HepG2 (cell line): ENCODE results near the gene RILPL1. TPM values are rescaled to one million over a fixed set of nuclear protein-coding genes. Genes with fewer than 3 reads are reported as not detected.

Experiments
- AGO2 ChIP-seq: fragments of 200-400 bp; formaldehyde crosslinking; optimal IDR thresholded peaks from 2 replicates; pipeline ENCODE3; 2017; ENCODE audit warnings: mild to moderate bottlenecking, low read depth, low read length, moderate library complexity
- DNMT1 ChIP-seq: sonication (generic); formaldehyde crosslinking; IDR thresholded peaks from 2 replicates; pipeline ENCODE4 v1.5.1; 2020; ENCODE audit warnings: mild to moderate bottlenecking, missing genetic modification reagents
- GABPB1 ChIP-seq: IDR thresholded peaks from 2 replicates; pipeline ENCODE4 v1.6.1; 2016; ENCODE audit warnings: mild to moderate bottlenecking, missing genetic modification reagents, moderate library complexity, missing compliant biosample characterization
- HDAC1 ChIP-seq: sonication (generic); formaldehyde crosslinking; IDR thresholded peaks from 2 replicates; pipeline ENCODE4 v1.5.1; 2020; ENCODE audit warnings: mild to moderate bottlenecking, missing genetic modification reagents
- HES4 ChIP-seq: sonication (generic); formaldehyde crosslinking; IDR thresholded peaks from 2 replicates; pipeline ENCODE4 v1.9.0; 2021; ENCODE audit warnings: mild to moderate bottlenecking, missing genetic modification reagents, borderline replicate concordance
- KDM6A ChIP-seq: IDR thresholded peaks from 2 replicates; pipeline ENCODE4 v1.6.1; 2016; ENCODE audit warnings: low read depth
- NFRKB ChIP-seq: fragments of 450-650 bp; IDR thresholded peaks from 2 replicates; pipeline ENCODE4 v1.6.1; 2017
- PITX1 ChIP-seq: sonication (generic); formaldehyde crosslinking; IDR thresholded peaks from 2 replicates; pipeline ENCODE4 v1.5.1; 2020; ENCODE audit warnings: mild to moderate bottlenecking, missing genetic modification reagents
- SIX1 ChIP-seq: sonication (generic); formaldehyde crosslinking; IDR thresholded peaks from 2 replicates; pipeline ENCODE4 v1.4.0; 2020; ENCODE audit warnings: missing genetic modification reagents, borderline replicate concordance
- ZBTB7B ChIP-seq: sonication (generic); formaldehyde crosslinking; IDR thresholded peaks from 2 replicates; pipeline ENCODE4 v1.4.0; 2020; ENCODE audit warnings: missing genetic modification reagents
- ZMYM2 ChIP-seq: sonication (generic); formaldehyde crosslinking; IDR thresholded peaks from 2 replicates; pipeline ENCODE4 v1.8.0; 2022; ENCODE audit warnings: mild to moderate bottlenecking, missing genetic modification reagents
- ZNF441 ChIP-seq: sonication (generic); formaldehyde crosslinking; IDR thresholded peaks from 2 replicates; pipeline ENCODE4 v1.7.0; 2021; ENCODE audit warnings: missing genetic modification reagents, borderline replicate concordance
- ZNF484 ChIP-seq: sonication (generic); formaldehyde crosslinking; IDR thresholded peaks from 2 replicates; pipeline ENCODE4 v1.5.1; 2020; ENCODE audit warnings: mild to moderate bottlenecking, low read depth, missing genetic modification reagents, borderline replicate concordance
- polyA plus RNA-seq, 8 experiments: library from polyadenylated mRNA; depleted of rRNA in 3 of 8; stranded (reverse) in 7 of 8; unstranded in 1 of 8; fragments of >200 nt; fragmentation: Illumina TruSeq in 4 of 8; extraction: Trizol in 4 of 8; gene quantifications; 2 replicates each; pipeline versions ENCODE4 v1.2.1 to v1.2.3, GENCODE V29; 2011 to 2016; ENCODE audit warnings: low read depth in 4 of 8, missing spikeins in 1 of 8, mixed read lengths in 1 of 8; ENCODE audit not compliant: insufficient read depth in 1 of 8
- total RNA-seq, 5 experiments: library from RNA; depleted of rRNA; stranded (reverse); fragments of >200 nt; fragmentation: Illumina TruSeq; extraction: Trizol; gene quantifications; 2 replicates each; pipeline ENCODE4 v1.2.3, GENCODE V29; 2016; ENCODE audit warnings: low read depth in 1 of 5
- TF ChIP-seq, protein P1 (sequence below): sonication (generic); formaldehyde crosslinking; IDR thresholded peaks from 2 replicates; pipeline ENCODE4 v1.5.1; 2020; ENCODE audit warnings: mild to moderate bottlenecking, moderate library complexity, missing genetic modification reagents
- TF ChIP-seq, protein P2 (sequence below): sonication (generic); formaldehyde crosslinking; IDR thresholded peaks from 2 replicates; pipeline ENCODE4 v1.4.0; 2020; ENCODE audit warnings: mild to moderate bottlenecking, low read depth, missing genetic modification reagents
- TF ChIP-seq, protein P3 (sequence below): sonication (generic); formaldehyde crosslinking; IDR thresholded peaks from 2 replicates; pipeline ENCODE4 v1.5.0; 2020; ENCODE audit warnings: missing genetic modification reagents, mild to moderate bottlenecking, borderline replicate concordance
- TF ChIP-seq, protein P4 (sequence below): sonication (generic); formaldehyde crosslinking; IDR thresholded peaks from 2 replicates; pipeline ENCODE4 v1.4.0; 2020; ENCODE audit warnings: missing genetic modification reagents
- TF ChIP-seq, protein P5 (sequence below): sonication (generic); formaldehyde crosslinking; IDR thresholded peaks from 2 replicates; pipeline ENCODE4 v1.8.1; 2022; ENCODE audit warnings: low read depth, mild to moderate bottlenecking, missing genetic modification reagents
- TF ChIP-seq, protein P6 (sequence below): IDR thresholded peaks from 2 replicates; pipeline ENCODE4 v1.6.1; 2016; ENCODE audit warnings: missing compliant biosample characterization, missing genetic modification reagents, borderline replicate concordance

The RILPL1 gene
- total and polyA plus RNA-seq, 2 of the 13 experiments (the other 11 are each of a cell fraction or from before 2014, with no cell fraction given), result 5.8 to 28.4 TPM

DNA sequence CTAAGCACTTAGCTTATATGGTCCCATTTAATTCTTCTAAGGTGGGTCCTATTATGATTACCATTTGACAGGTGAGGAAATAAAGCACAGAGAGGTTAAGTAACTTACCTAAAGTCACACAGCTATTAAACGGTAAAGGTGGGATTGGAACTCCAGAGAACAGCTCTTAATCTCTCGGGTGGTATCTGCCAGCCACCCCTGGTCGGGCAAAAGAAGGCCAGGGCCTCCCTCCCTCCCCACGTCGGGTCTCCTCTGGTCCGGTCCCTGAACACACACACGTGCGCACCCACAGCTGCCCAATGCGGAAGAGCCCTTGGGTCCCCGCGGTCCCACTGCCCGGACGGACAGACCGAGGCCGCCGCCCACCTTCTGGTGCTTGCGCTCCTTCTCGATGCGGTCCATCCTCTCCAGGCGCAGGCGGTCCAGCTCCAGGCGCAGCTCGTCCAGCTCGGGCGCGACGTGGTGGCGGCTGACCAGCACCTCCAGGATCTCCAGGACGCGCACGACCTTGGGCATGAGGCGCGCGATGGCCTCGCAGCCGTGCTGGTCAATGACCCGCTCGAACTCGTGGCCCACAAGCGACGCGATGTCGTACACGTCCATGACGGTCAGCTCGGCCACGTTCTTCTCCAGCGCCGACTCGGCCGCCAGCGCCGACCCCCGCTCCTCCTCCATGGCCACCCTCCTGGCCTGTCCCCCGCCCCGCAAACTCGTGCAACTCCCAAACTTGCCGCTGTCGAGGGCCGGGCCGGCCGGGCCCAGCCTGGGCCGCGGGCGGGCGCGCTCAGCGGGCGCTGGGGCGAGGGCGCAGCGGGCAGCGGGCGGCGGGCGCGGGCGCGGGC is 490 bp downstream of the RILPL1 start (continued):
- TF ChIP-seq, protein P1, sequence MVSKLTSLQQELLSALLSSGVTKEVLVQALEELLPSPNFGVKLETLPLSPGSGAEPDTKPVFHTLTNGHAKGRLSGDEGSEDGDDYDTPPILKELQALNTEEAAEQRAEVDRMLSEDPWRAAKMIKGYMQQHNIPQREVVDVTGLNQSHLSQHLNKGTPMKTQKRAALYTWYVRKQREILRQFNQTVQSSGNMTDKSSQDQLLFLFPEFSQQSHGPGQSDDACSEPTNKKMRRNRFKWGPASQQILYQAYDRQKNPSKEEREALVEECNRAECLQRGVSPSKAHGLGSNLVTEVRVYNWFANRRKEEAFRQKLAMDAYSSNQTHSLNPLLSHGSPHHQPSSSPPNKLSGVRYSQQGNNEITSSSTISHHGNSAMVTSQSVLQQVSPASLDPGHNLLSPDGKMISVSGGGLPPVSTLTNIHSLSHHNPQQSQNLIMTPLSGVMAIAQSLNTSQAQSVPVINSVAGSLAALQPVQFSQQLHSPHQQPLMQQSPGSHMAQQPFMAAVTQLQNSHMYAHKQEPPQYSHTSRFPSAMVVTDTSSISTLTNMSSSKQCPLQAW, result peak; percentile 54; the same call in 1 of the 2 replicates
- TF ChIP-seq, protein P2, sequence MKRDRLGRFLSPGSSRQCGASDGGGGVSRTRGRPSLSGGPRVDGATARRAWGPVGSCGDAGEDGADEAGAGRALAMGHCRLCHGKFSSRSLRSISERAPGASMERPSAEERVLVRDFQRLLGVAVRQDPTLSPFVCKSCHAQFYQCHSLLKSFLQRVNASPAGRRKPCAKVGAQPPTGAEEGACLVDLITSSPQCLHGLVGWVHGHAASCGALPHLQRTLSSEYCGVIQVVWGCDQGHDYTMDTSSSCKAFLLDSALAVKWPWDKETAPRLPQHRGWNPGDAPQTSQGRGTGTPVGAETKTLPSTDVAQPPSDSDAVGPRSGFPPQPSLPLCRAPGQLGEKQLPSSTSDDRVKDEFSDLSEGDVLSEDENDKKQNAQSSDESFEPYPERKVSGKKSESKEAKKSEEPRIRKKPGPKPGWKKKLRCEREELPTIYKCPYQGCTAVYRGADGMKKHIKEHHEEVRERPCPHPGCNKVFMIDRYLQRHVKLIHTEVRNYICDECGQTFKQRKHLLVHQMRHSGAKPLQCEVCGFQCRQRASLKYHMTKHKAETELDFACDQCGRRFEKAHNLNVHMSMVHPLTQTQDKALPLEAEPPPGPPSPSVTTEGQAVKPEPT, result peak; percentile 49; the same call in 1 of the 2 replicates
- TF ChIP-seq HES4 (CRISPR knock-in tag) (peak; percentile 89), DNMT1 (CRISPR knock-in tag) (peak; percentile 72; the same call in 1 of the 2 replicates), AGO2 (peak; percentile 64), ZNF484 (CRISPR knock-in tag) (peak; percentile 87; the same call in 1 of the 2 replicates), ZBTB7B (CRISPR knock-in tag) (0 out of 2 replicates have a peak, but pooled peaks have one; percentile 30), HDAC1 (peak; percentile 67), GABPB1 (peak; percentile 71; the same call in 1 of the 2 replicates), SIX1 (CRISPR knock-in tag) (no peak), ZMYM2 (peak; percentile 91), ZNF441 (CRISPR knock-in tag) (0 out of 2 replicates have a peak, but pooled peaks have one; percentile 43), NFRKB (no peak), PITX1 (CRISPR knock-in tag) (peak; percentile 48), KDM6A (CRISPR knock-in tag) (no peak)
- TF ChIP-seq, protein P3, sequence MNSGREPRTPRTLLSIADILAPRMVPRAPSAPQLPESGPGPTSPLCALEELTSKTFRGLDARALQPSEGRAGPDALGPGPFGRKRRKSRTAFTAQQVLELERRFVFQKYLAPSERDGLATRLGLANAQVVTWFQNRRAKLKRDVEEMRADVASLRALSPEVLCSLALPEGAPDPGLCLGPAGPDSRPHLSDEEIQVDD (CRISPR knock-in tag), result 0 out of 2 replicates have a peak, but pooled peaks have one; percentile 75
- TF ChIP-seq, protein P4, sequence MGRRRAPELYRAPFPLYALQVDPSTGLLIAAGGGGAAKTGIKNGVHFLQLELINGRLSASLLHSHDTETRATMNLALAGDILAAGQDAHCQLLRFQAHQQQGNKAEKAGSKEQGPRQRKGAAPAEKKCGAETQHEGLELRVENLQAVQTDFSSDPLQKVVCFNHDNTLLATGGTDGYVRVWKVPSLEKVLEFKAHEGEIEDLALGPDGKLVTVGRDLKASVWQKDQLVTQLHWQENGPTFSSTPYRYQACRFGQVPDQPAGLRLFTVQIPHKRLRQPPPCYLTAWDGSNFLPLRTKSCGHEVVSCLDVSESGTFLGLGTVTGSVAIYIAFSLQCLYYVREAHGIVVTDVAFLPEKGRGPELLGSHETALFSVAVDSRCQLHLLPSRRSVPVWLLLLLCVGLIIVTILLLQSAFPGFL (CRISPR knock-in tag), result 0 out of 2 replicates have a peak, but pooled peaks have one; percentile 60
- TF ChIP-seq, protein P5, sequence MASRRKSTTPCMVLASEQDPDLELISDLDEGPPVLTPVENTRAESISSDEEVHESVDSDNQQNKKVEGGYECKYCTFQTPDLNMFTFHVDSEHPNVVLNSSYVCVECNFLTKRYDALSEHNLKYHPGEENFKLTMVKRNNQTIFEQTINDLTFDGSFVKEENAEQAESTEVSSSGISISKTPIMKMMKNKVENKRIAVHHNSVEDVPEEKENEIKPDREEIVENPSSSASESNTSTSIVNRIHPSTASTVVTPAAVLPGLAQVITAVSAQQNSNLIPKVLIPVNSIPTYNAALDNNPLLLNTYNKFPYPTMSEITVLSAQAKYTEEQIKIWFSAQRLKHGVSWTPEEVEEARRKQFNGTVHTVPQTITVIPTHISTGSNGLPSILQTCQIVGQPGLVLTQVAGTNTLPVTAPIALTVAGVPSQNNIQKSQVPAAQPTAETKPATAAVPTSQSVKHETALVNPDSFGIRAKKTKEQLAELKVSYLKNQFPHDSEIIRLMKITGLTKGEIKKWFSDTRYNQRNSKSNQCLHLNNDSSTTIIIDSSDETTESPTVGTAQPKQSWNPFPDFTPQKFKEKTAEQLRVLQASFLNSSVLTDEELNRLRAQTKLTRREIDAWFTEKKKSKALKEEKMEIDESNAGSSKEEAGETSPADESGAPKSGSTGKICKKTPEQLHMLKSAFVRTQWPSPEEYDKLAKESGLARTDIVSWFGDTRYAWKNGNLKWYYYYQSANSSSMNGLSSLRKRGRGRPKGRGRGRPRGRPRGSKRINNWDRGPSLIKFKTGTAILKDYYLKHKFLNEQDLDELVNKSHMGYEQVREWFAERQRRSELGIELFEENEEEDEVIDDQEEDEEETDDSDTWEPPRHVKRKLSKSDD (CRISPR knock-in tag), result peak; percentile 73; the same call in 1 of the 2 replicates
- TF ChIP-seq, protein P6, sequence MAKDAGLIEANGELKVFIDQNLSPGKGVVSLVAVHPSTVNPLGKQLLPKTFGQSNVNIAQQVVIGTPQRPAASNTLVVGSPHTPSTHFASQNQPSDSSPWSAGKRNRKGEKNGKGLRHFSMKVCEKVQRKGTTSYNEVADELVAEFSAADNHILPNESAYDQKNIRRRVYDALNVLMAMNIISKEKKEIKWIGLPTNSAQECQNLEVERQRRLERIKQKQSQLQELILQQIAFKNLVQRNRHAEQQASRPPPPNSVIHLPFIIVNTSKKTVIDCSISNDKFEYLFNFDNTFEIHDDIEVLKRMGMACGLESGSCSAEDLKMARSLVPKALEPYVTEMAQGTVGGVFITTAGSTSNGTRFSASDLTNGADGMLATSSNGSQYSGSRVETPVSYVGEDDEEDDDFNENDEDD (CRISPR knock-in tag), result peak; percentile 85; the same call in 1 of the 2 replicates
